ENCODE data around the gene GALNT16. TPM values are rescaled to one million over a fixed set of nuclear protein-coding genes. Genes with fewer than 3 reads are reported as not detected.

Gene GALNT16
- total and polyA plus RNA-seq, 2 donors (not counting 1 experiment from before 2014, with no cell fraction given) = 9.6 to 27.7 TPM

DNA sequence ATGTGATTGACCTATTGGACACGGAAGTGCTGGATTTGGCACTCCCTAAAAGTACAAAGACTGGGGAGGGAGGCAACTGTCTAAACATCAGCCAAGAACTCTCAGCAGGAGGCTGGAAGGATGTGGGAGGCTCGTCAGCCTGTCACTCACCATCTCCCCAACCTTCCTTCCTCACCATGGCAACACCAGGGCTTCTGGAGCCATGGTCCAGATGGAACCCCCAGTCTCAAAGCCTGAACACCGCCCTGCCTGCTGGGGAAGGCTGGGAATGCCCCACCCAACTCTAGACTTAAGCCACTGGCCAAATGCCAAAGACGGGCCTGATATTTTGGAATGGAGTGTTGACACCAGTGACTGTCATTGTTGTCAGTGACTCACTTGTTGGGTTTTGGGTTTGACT is 55.3 kb downstream of the GALNT16 start:
- Histone ChIP-seq H3K4me3 (replicated peaks in 1 of 4; ENCODE audit: control extremely low read depth in 1 of 4, insufficient read depth in 1 of 4, low read depth in 3 of 4, low read length in 4 of 4) (no peak overlapping the region), H3K9ac (ENCODE audit: insufficient read depth, low read length) (no peak overlapping the region), H3K4me1 (ENCODE audit: control insufficient read depth, extremely low read depth, insufficient read depth, low read length) (peaks cover 18% of the 10 kb centered on the region), H2AFZ (ENCODE audit: low read length) (no peak overlapping the region), H3K36me3 (ENCODE audit: control insufficient read depth, insufficient read depth, low read length) (no peaks in the 10 kb centered on the region), H3K79me2 (ENCODE audit: control insufficient read depth, insufficient read depth, low read length) (no peaks in the 10 kb centered on the region), H4K20me1 (ENCODE audit: control insufficient read depth, extremely low read depth, insufficient read depth, low read length) (no peaks in the 10 kb centered on the region), H3K27me3 (ENCODE audit: control insufficient read depth, insufficient read depth, low read length) (peaks cover 2% of the 10 kb centered on the region), H3K27ac (ENCODE audit: insufficient read depth, low read length) (no peak overlapping the region), H3K4me2 (ENCODE audit: extremely low read depth, insufficient read depth, low read length) (no peak overlapping the region), H3K9me3 (ENCODE audit: control insufficient read depth, insufficient read depth, low read depth, low read length) (no peaks in the 10 kb centered on the region)
- no peak for TF ChIP-seq EZH2 (IDR thresholded peaks at IDR 0.05; ENCODE audit: low read length, missing control alignments)
- TF ChIP-seq, protein P1, sequence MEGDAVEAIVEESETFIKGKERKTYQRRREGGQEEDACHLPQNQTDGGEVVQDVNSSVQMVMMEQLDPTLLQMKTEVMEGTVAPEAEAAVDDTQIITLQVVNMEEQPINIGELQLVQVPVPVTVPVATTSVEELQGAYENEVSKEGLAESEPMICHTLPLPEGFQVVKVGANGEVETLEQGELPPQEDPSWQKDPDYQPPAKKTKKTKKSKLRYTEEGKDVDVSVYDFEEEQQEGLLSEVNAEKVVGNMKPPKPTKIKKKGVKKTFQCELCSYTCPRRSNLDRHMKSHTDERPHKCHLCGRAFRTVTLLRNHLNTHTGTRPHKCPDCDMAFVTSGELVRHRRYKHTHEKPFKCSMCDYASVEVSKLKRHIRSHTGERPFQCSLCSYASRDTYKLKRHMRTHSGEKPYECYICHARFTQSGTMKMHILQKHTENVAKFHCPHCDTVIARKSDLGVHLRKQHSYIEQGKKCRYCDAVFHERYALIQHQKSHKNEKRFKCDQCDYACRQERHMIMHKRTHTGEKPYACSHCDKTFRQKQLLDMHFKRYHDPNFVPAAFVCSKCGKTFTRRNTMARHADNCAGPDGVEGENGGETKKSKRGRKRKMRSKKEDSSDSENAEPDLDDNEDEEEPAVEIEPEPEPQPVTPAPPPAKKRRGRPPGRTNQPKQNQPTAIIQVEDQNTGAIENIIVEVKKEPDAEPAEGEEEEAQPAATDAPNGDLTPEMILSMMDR (conservative IDR thresholded peaks at IDR 0.05 in 1 of 2, IDR thresholded peaks at IDR 0.05 in 1 of 2; ENCODE audit: low read depth in 1 of 2, low read length in 2 of 2) = no peak
- no peak for DNase-seq (ENCODE audit: low read depth in 2 of 2)

DNA sequence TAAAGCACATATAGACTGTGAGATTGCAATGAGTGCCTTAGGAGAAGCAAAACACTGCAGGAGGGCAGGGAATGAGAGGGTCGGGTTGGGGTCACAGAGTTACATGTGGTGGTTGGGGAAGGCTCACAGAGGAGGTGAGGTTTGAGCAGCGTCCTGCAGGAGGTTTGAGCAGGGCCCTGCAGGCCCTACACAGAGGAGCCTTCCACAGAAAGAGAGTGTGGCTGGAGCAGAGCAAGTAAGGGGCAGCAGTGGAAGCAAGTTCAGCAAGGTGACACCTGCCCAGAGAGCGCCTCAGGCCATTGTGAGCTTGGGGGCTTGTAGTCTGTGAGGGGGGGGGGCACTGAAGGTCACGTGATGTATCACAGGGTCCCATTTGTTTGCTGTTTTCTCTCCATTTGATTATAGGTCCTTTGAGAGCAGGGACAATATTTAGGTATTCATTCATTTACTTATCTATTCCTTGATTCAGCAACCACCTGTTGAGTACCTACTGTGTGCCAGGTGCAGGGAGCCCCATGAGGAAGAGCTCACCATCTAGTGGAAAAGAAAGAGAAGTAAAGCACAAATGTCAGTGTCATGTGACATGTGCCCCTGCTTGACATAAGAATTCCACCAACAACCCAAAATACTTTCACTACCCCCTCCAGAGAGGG is 56.6 kb downstream of the GALNT16 start:
- Histone ChIP-seq H3K9me3 (ENCODE audit: control insufficient read depth, insufficient read depth, low read depth, low read length) (no peaks in the 10 kb centered on the region), H3K27ac (ENCODE audit: insufficient read depth, low read length) (peak overlapping the region; percentile 51), H2AFZ (ENCODE audit: low read length) (no peak overlapping the region), H3K4me1 (ENCODE audit: control insufficient read depth, extremely low read depth, insufficient read depth, low read length) (peaks cover 18% of the 10 kb centered on the region), H4K20me1 (ENCODE audit: control insufficient read depth, extremely low read depth, insufficient read depth, low read length) (no peaks in the 10 kb centered on the region), H3K27me3 (ENCODE audit: control insufficient read depth, insufficient read depth, low read length) (no peaks in the 10 kb centered on the region), H3K9ac (ENCODE audit: insufficient read depth, low read length) (no peak overlapping the region), H3K4me3 (replicated peaks in 1 of 4; ENCODE audit: control extremely low read depth in 1 of 4, insufficient read depth in 1 of 4, low read depth in 3 of 4, low read length in 4 of 4) (no peak overlapping the region), H3K36me3 (ENCODE audit: control insufficient read depth, insufficient read depth, low read length) (no peaks in the 10 kb centered on the region), H3K79me2 (ENCODE audit: control insufficient read depth, insufficient read depth, low read length) (no peaks in the 10 kb centered on the region), H3K4me2 (ENCODE audit: extremely low read depth, insufficient read depth, low read length) (no peak overlapping the region)
- DNase-seq (ENCODE audit: low read depth in 2 of 2) = no peak
- TF ChIP-seq, protein P1 (conservative IDR thresholded peaks at IDR 0.05 in 1 of 2, IDR thresholded peaks at IDR 0.05 in 1 of 2; ENCODE audit: low read depth in 1 of 2, low read length in 2 of 2) = no peak
- TF ChIP-seq EZH2 (IDR thresholded peaks at IDR 0.05; ENCODE audit: low read length, missing control alignments) = no peak

DNA sequence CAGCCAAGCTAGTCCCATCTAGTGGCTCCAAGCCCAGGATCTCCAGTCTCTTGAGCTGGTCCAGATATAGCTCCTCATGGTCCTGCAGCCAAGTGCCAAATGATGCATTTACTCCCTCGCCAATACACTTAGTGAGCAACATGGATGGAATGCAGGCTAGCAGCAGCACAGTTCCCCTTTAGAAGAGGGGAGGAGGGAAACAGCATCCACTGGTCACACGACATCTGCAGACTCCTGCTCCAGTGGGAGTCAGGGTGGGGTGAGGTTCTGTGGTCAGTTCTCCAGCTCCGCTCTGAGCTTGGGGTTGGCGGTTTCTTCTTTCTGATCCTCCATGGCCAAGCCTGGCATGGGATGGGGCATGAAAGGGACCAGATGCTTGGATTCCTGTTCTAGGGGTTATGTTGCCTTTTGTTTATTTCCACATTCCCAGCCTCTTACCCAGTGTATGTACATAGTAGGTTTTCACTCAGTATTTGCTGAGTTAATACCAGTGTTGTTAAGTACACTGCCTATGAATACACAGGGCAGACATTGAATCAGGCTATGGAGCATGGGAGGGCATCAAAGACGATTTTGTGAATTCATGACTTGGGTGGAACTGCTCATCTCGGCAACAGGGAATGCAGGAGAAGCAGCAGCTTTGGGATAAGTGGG is 57.3 kb downstream of the GALNT16 start:
- no peaks in the 10 kb centered on the region for H4K20me1 ChIP-seq (ENCODE audit: control insufficient read depth, extremely low read depth, insufficient read depth, low read length)
- H2AFZ ChIP-seq (ENCODE audit: low read length) = no peak overlapping the region
- TF ChIP-seq EZH2 (IDR thresholded peaks at IDR 0.05; ENCODE audit: low read length, missing control alignments) = no peak
- TF ChIP-seq, protein P1 (conservative IDR thresholded peaks at IDR 0.05 in 1 of 2, IDR thresholded peaks at IDR 0.05 in 1 of 2; ENCODE audit: low read depth in 1 of 2, low read length in 2 of 2) = no peak
- no peak overlapping the region for H3K9ac ChIP-seq (ENCODE audit: insufficient read depth, low read length)
- H3K4me3 ChIP-seq (replicated peaks in 1 of 4; ENCODE audit: control extremely low read depth in 1 of 4, insufficient read depth in 1 of 4, low read depth in 3 of 4, low read length in 4 of 4) = no peak overlapping the region
- no peaks in the 10 kb centered on the region for H3K27me3 ChIP-seq (ENCODE audit: control insufficient read depth, insufficient read depth, low read length)
- H3K4me2 ChIP-seq (ENCODE audit: extremely low read depth, insufficient read depth, low read length) = peak overlapping the region; percentile 56
- peaks cover 18% of the 10 kb centered on the region for H3K4me1 ChIP-seq (ENCODE audit: control insufficient read depth, extremely low read depth, insufficient read depth, low read length)
- no peaks in the 10 kb centered on the region for H3K9me3 ChIP-seq (ENCODE audit: control insufficient read depth, insufficient read depth, low read depth, low read length)
- DNase-seq (ENCODE audit: low read depth in 2 of 2) = peak; percentile 98 to 99
- no peaks in the 10 kb centered on the region for H3K79me2 ChIP-seq (ENCODE audit: control insufficient read depth, insufficient read depth, low read length)
- H3K36me3 ChIP-seq (ENCODE audit: control insufficient read depth, insufficient read depth, low read length) = no peaks in the 10 kb centered on the region
- H3K27ac ChIP-seq (ENCODE audit: insufficient read depth, low read length) = peak overlapping the region; percentile 79
